Kidney (tissue), 14 donors: Measurements from ENCODE around the gene ANKRD12. TPM values are rescaled to one million over a fixed set of nuclear protein-coding genes. Genes with fewer than 3 reads are reported as not detected.

Experiments
- DNase-seq, 5 donors: peaks; one replicate each; pipeline ENCODE4 v3.0.0-alpha.2; 2013 to 2020
- FAIRE-seq: peaks from 2 replicates; lab custom pipeline; 2012; peaks lifted over from hg19 to GRCh38; lab: Jason Lieb, UNC
- H3K27ac ChIP-seq, 2 donors: one replicate each; pipeline ENCODE4 v1.7.0; 2013; ENCODE audit warnings: low read depth in 2 of 2, low read length in 2 of 2, inconsistent platforms in 1 of 2
- H3K27me3 ChIP-seq: one replicate; pipeline ENCODE4 v1.7.1; 2013; ENCODE audit warnings: low read length, inconsistent platforms; ENCODE audit not compliant: control insufficient read depth, insufficient read depth
- H3K36me3 ChIP-seq, 3 donors: one replicate each; pipeline versions ENCODE4 v1.7.0 to v1.7.1; 2013; ENCODE audit warnings: low read length in 3 of 3, control low read depth in 1 of 3, inconsistent platforms in 1 of 3; ENCODE audit not compliant: insufficient read depth in 3 of 3, control insufficient read depth in 2 of 3
- H3K4me1 ChIP-seq, 3 donors: one replicate each; pipeline versions ENCODE4 v1.7.0 to v1.7.1; 2013; ENCODE audit warnings: low read length in 3 of 3, inconsistent platforms in 1 of 3, low read depth in 1 of 3; ENCODE audit not compliant: control insufficient read depth in 2 of 3, insufficient read depth in 2 of 3
- H3K4me3 ChIP-seq, 3 donors: one replicate each; pipeline versions ENCODE4 v1.7.0 to v1.8.1; 2013; ENCODE audit warnings: low read length in 3 of 3, control low read depth in 1 of 3, inconsistent platforms in 1 of 3
- H3K9ac ChIP-seq, 3 donors: one replicate each; pipeline versions ENCODE4 v1.7.0 to v1.7.1; 2013; ENCODE audit warnings: low read length in 3 of 3, control low read depth in 1 of 3, inconsistent platforms in 1 of 3
- H3K9me3 ChIP-seq, 3 donors: one replicate each; pipeline versions ENCODE4 v1.7.0 to v1.7.1; 2013; ENCODE audit warnings: low read length in 3 of 3, control low read depth in 1 of 3, inconsistent platforms in 1 of 3; ENCODE audit not compliant: control insufficient read depth in 2 of 3, insufficient read depth in 1 of 3
- CTCF ChIP-seq: IDR thresholded peaks from 3 replicates; pipeline ENCODE4 v1.5.1; 2012; ENCODE audit warnings: mild to moderate bottlenecking, moderate library complexity, borderline replicate concordance; ENCODE audit not compliant: insufficient read depth; ENCODE audit errors: extremely low read depth
- intact Hi-C: fragments of 100-400 bp; cut with DNase I; formaldehyde crosslinking; loops from one replicate; pipeline ENCODE4 v1.11.1; 2022
- polyA plus RNA-seq: library from polyadenylated mRNA; stranded (reverse); fragments of 350-450 nt; fragmentation: Illumina TruSeq; extraction: RNeasy Lipid Tissue Mini Kit (QIAGEN cat#74804); gene quantifications from one replicate; pipeline ENCODE4 v1.2.3, GENCODE V29; 2014; ENCODE audit warnings: low read depth, low replicate concordance; ENCODE audit not compliant: insufficient read depth
- total RNA-seq: library from RNA; stranded (reverse); fragmentation: NEBNext Ultra II Directional; extraction: Animal tissue kit (Norgen Biotek cat#: 25700); gene quantifications from one replicate; pipeline ENCODE4 v1.2.1, GENCODE V29; 2021
- donor health status: control.
- donor health status: control.
- donor health status: control.
- donor health status: control.
- donor health status: control.
- donor health status: DM: yes; HTN: yes; CAD: no.
- donor health status: Normal renal cell carcinoma (clear cell type).

The ANKRD12 gene
- total and polyA plus RNA-seq, 2 donors from 2014 or later = 3.9 to 81.8 TPM

DNA sequence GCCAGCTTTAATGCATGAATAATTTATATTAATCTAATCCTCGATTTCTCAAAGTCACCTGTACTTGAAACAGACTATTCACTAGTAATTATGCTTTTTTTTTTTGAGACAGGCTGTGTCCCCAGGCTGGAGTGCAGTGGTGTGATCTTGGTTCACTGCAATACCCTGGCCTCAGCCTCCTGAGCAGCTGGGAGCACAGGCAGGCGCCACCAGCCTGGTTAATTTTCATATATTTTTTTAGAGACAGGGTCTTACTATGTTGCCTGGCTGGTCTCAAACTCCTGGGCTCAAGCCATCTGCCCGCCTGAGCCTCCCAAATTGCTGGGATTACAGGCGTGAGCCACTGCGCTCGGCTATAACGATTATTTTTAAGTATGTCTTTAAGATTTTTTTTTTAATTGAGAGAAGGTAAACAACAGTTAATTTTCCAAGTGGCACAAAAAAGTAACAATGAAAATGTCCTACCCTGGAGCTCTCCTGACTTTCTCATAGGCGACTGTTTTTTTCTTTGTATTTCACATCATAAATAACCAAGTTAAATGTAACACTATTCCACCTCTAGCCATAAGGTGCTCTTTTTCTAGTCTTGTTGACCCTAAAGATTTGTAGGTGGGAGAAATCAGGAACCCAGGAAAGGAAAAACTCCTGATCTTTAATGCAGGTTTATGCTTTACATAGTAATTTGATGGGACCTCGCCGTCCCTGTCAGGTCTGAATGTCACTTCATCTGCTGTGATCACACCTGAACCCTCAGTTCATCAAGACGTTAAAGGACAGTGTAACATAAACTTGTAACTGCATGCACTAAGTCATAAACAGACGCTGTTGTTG, 1.3 kb upstream of the ANKRD12 start:
- TF ChIP-seq CTCF = no peak
- no peaks in the 10 kb centered on the region for H3K27me3 ChIP-seq
- DNase-seq (peak in 1 of 5 donors; percentile 32), FAIRE-seq (no peak)
- H3K4me1 ChIP-seq = peaks cover 7 to 17% (median 15%) of the 10 kb centered on the region in 3 donors
- peaks cover 0 to 8% (median 2%) of the 10 kb centered on the region in 3 donors for H3K36me3 ChIP-seq
- intact Hi-C loops = no loop called here
- H3K27ac ChIP-seq = peak overlapping the region in 1 of 2 donors; percentile 97
- peak overlapping the region; percentile 55 to 86 (median 63) for H3K9ac ChIP-seq
- H3K4me3 ChIP-seq = peak overlapping the region; percentile 50 to 84 (median 81)
- no peaks in the 10 kb centered on the region for H3K9me3 ChIP-seq

- intact Hi-C loops = no loop called here
- peaks cover 0 to 3% (median 2%) of the 10 kb centered on the region in 3 donors for H3K36me3 ChIP-seq
- no peak for DNase-seq
These were observed 668 bp upstream of the ANKRD12 start for GRCh38 chr18:9135912-9136314.

GRCh38 chr18:9137168-9138066, 836 bp downstream of the ANKRD12 start:
- H3K36me3 ChIP-seq = no peaks in the 10 kb centered on the region
- peak overlapping the region; percentile 68 to 97 (median 97) for H3K9ac ChIP-seq
- FAIRE-seq = no peak
- peak in 4 of 5 donors; percentile 72 to 90 (median 84) for DNase-seq
- intact Hi-C loops = no loop called here
- H3K4me1 ChIP-seq = peaks cover 7 to 21% (median 18%) of the 10 kb centered on the region in 3 donors
- peak overlapping the region; percentile 99 for H3K27ac ChIP-seq
- TF ChIP-seq CTCF = no peak
- H3K4me3 ChIP-seq = peak overlapping the region; percentile 76 to 99 (median 94)
- no peaks in the 10 kb centered on the region for H3K9me3 ChIP-seq
- no peaks in the 10 kb centered on the region for H3K27me3 ChIP-seq

More at GRCh38 chr18:9135912-9136314, 668 bp upstream of the ANKRD12 start:
- H3K9me3 ChIP-seq = no peaks in the 10 kb centered on the region
- peak overlapping the region; percentile 50 to 84 (median 81) for H3K4me3 ChIP-seq
- H3K27me3 ChIP-seq = no peaks in the 10 kb centered on the region
- no peak for TF ChIP-seq CTCF
- FAIRE-seq = no peak
- H3K9ac ChIP-seq = peak overlapping the region; percentile 55 to 86 (median 63)
- H3K4me1 ChIP-seq = peaks cover 7 to 18% (median 15%) of the 10 kb centered on the region in 3 donors
- peak overlapping the region; percentile 86 to 97 for H3K27ac ChIP-seq
